Activated T-helper 1 cell treated with anti-CD3 and anti-CD28 coated beads, Interleukin-12 subunit alpha, Interleukin-12 subunit beta, Interleukin-2, Interleukin-4 antibody, amounts not matched to agents 30 ng/mL and 10 ng/mL and 1 ng/mL, durations not matched to agents 14 hours and 24 hours and 36 hours (primary cell): ENCODE results near the gene SIL1. TPM values are rescaled to one million over a fixed set of nuclear protein-coding genes. Genes with fewer than 3 reads are reported as not detected.
"Not testable (repeated sequence)": the region's sequence is repeated elsewhere in the genome, so short reads cannot be mapped to it uniquely, and the experiment has no call there.

Experiments
- DNase-seq: peaks from one replicate; pipeline ENCODE4 v3.0.0; 2021; ENCODE audit warnings: low spot score
- H3K27ac Mint-ChIP-seq: one replicate; pipeline ENCODE4 v1.8.0; 2021; ENCODE audit warnings: mild to moderate bottlenecking, mixed read lengths
- H3K27me3 Mint-ChIP-seq: one replicate; pipeline ENCODE4 v1.8.0; 2022; ENCODE audit warnings: mild to moderate bottlenecking, moderate library complexity, mixed read lengths; ENCODE audit not compliant: insufficient read depth
- H3K36me3 Mint-ChIP-seq: one replicate; pipeline ENCODE4 v1.8.0; 2021; ENCODE audit warnings: low read depth, mixed read lengths
- H3K4me1 Mint-ChIP-seq: one replicate; pipeline ENCODE4 v1.8.0; 2021; ENCODE audit warnings: low read depth, mixed read lengths
- H3K4me3 Mint-ChIP-seq: one replicate; pipeline ENCODE4 v1.8.0; 2021; ENCODE audit warnings: mild to moderate bottlenecking, moderate library complexity, mixed read lengths
- H3K9me3 Mint-ChIP-seq: one replicate; pipeline ENCODE4 v1.8.0; 2021; ENCODE audit warnings: mixed read lengths
- intact Hi-C: fragments of 100-400 bp; cut with micrococcal nuclease; formaldehyde crosslinking; loops from one replicate; pipeline ENCODE4 v1.15.1; 2024
- total RNA-seq: library from RNA; stranded (reverse); gene quantifications from 2 replicates; pipeline ENCODE4 v1.2.3, GENCODE V29; 2022

The SIL1 gene
- total RNA-seq, 1 donor from 2014 or later = 28.6 TPM

GRCh38 chr5:139125991-139126390 lies 72.2 kb downstream of the SIL1 start:
- Mint-ChIP-seq H3K27ac (no peak overlapping the region), H3K4me1 (no peaks in the 10 kb centered on the region), H3K9me3 (no peaks in the 10 kb centered on the region)

GRCh38 chr5:139124774-139125520 lies 73.2 kb downstream of the SIL1 start:
- H3K36me3 Mint-ChIP-seq = peaks cover 2% of the 10 kb centered on the region
- no peak overlapping the region for H3K27ac Mint-ChIP-seq
- no peaks in the 10 kb centered on the region for H3K27me3 Mint-ChIP-seq
- no peaks in the 10 kb centered on the region for H3K9me3 Mint-ChIP-seq
- H3K4me1 Mint-ChIP-seq = no peaks in the 10 kb centered on the region
- DNase-seq = no peak
- intact Hi-C loops = no loop called here
- H3K4me3 Mint-ChIP-seq = no peak overlapping the region

More at GRCh38 chr5:139125991-139126390, 72.2 kb downstream of the SIL1 start:
- intact Hi-C loops = no loop called here
- Mint-ChIP-seq H3K36me3 (peaks cover 1% of the 10 kb centered on the region), H3K4me3 (no peak overlapping the region), H3K27me3 (no peaks in the 10 kb centered on the region)
- no peak for DNase-seq

GRCh38 chr5:139121120-139121519 lies 77.0 kb downstream of the SIL1 start:
- H3K36me3 Mint-ChIP-seq = peaks cover 6% of the 10 kb centered on the region
- H3K4me1 Mint-ChIP-seq = no peaks in the 10 kb centered on the region
- no peak overlapping the region for H3K4me3 Mint-ChIP-seq
- intact Hi-C loops = no loop called here
- no peak overlapping the region for H3K27ac Mint-ChIP-seq
- DNase-seq = no peak
- H3K27me3 Mint-ChIP-seq = no peaks in the 10 kb centered on the region
- no peaks in the 10 kb centered on the region for H3K9me3 Mint-ChIP-seq

- DNase-seq = no peak
- H3K36me3 Mint-ChIP-seq = peaks cover 6% of the 10 kb centered on the region
- H3K27me3 Mint-ChIP-seq = no peaks in the 10 kb centered on the region
- H3K4me1 Mint-ChIP-seq = no peaks in the 10 kb centered on the region
- H3K9me3 Mint-ChIP-seq = no peaks in the 10 kb centered on the region
- no peak overlapping the region for H3K4me3 Mint-ChIP-seq
- intact Hi-C loops = no loop called here
- H3K27ac Mint-ChIP-seq = no peak overlapping the region
Observed at GRCh38 chr5:139120521-139120920, 77.6 kb downstream of the SIL1 start.

DNA sequence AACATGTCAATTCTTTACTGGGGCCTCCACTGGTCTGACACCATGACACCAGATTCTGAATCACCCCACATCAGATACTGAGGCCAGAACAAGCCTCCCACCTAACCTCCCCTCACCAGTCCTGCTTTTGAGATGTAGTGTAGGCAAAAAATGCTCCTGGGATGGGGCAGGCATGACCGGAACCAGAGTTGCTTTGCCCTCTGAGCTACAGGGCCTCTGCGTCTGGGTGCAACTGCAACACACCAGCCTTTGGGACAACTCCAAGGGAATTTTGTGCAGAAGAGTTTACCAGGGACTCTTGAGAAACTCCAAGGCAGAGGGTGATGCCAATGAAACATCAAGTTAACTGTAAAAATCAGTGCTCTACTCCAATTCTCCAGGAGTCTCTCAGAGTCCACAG lies 79.4 kb downstream of the SIL1 start:
- no peak for DNase-seq
- H3K4me3 Mint-ChIP-seq = no peak overlapping the region
- H3K9me3 Mint-ChIP-seq = no peaks in the 10 kb centered on the region
- H3K27me3 Mint-ChIP-seq = no peaks in the 10 kb centered on the region
- no peaks in the 10 kb centered on the region for H3K4me1 Mint-ChIP-seq
- intact Hi-C loops = no loop called here
- peaks cover 6% of the 10 kb centered on the region for H3K36me3 Mint-ChIP-seq
- H3K27ac Mint-ChIP-seq = no peak overlapping the region

GRCh38 chr5:139117342-139117884 lies 80.8 kb downstream of the SIL1 start:
- Mint-ChIP-seq H3K27ac (no peak overlapping the region), H3K4me1 (no peaks in the 10 kb centered on the region), H3K27me3 (no peaks in the 10 kb centered on the region), H3K9me3 (no peaks in the 10 kb centered on the region), H3K4me3 (no peak overlapping the region), H3K36me3 (peaks cover 8% of the 10 kb centered on the region)
- no peak for DNase-seq
- intact Hi-C loops = no loop called here

GRCh38 chr5:139116100-139116655 lies 82.0 kb downstream of the SIL1 start:
- intact Hi-C loops = no loop called here
- no peaks in the 10 kb centered on the region for H3K4me1 Mint-ChIP-seq
- peaks cover 8% of the 10 kb centered on the region for H3K36me3 Mint-ChIP-seq
- H3K27ac Mint-ChIP-seq = no peak overlapping the region
- H3K4me3 Mint-ChIP-seq = no peak overlapping the region
- H3K27me3 Mint-ChIP-seq = no peaks in the 10 kb centered on the region
- no peaks in the 10 kb centered on the region for H3K9me3 Mint-ChIP-seq
- DNase-seq = no peak

DNA sequence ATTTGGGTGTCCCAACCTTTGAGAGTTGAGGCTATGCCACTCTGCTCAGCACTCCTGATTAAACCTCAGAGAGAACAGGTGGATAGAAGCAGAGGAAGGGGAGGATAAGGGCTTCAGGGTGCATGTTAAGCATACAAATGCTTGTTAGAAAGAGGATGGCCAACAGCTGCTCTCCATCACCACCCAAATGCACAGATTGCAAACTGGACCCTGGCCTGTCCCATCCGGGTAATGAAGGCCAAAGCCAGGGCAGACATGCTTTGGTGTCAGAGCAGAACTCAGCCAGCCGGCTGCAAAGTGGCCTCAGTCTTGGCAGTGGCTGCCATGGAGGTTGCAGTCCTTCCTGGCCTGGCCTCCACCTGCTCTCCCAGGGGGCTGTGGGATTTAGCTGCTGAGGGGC lies 84.3 kb downstream of the SIL1 start:
- Mint-ChIP-seq H3K4me3 (no peak overlapping the region), H3K27ac (no peak overlapping the region), H3K36me3 (peaks cover 7% of the 10 kb centered on the region), H3K27me3 (peaks cover 3% of the 10 kb centered on the region), H3K4me1 (no peaks in the 10 kb centered on the region), H3K9me3 (no peaks in the 10 kb centered on the region)
- DNase-seq = no peak
- intact Hi-C loops = no loop called here

GRCh38 chr5:139112362-139112761 lies 85.8 kb downstream of the SIL1 start:
- H3K36me3 Mint-ChIP-seq, H3K27me3 Mint-ChIP-seq, H3K4me3 Mint-ChIP-seq, H3K4me1 Mint-ChIP-seq, DNase-seq, H3K9me3 Mint-ChIP-seq, intact Hi-C loops, H3K27ac Mint-ChIP-seq: not testable (repeated sequence)

DNA sequence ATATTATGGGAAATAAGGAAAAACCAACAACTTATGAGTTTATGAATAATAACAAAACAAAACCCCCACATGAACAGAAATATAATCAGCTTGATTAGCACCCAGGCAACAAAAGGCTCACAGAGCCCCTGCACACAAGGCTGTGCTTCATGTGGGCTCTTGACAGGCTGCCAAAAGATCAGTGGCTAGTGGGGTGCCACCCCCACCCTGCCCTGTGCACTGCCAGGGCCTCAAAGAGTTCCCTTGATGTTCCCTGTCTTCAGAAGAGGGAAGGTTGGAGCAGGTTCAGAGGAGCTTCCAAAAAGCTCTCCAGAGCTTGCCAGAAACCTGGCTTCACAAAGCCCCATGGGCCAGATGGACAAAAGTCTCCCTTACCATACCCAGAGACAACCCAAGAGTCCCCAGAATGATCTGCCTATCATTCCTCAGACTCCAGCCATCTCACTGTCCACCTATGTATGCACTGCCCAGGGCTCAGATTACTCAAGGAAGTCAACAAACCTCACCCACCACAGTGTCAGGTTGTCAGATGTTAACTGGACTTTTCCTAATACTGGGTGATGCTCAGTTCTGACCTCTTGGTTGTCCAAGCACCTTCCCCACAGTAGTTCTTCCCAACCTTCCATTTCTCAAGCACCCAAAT lies 87.5 kb downstream of the SIL1 start:
- no peaks in the 10 kb centered on the region for H3K9me3 Mint-ChIP-seq
- H3K36me3 Mint-ChIP-seq = peaks cover 2% of the 10 kb centered on the region
- H3K27ac Mint-ChIP-seq = no peak overlapping the region
- H3K4me3 Mint-ChIP-seq = no peak overlapping the region
- intact Hi-C loops = no loop called here
- no peaks in the 10 kb centered on the region for H3K4me1 Mint-ChIP-seq
- peaks cover 4% of the 10 kb centered on the region for H3K27me3 Mint-ChIP-seq
- no peak for DNase-seq

DNA sequence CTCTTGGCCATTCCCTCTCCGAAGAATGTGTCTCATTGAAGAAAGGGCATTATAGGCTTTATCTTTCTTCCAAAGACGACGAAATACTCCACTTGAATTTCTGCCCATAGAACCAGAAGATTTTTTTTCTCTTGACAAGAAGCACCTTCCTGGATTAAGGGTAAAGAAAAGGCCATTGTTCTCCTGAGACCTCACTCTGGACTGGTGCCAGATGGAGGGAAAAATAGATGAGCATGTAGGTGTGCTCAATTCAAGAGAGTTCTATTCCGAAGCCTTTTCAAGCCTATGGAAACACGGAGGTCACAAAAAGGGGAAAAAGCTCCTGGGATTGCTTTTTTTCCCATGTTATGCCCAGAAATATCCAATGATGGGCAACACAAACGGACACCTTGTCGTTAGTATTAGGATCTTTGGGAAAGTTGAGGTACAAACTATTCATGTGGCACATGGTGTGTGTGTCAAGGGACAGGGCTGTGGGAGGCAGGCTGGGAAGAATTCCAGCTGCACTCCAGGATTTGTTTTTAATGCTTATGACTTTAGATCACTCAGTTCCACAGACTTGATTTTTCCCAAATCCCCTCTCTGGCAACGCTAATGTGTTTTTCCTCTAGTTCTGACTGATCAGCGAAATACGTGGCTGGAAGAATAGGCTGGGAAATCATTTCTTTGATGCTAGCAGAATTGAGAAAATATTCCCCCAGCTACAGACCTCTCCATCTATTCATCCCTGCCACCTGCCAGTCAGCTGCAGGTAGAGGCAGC lies 89.9 kb downstream of the SIL1 start:
- H3K27me3 Mint-ChIP-seq = peaks cover 4% of the 10 kb centered on the region
- peaks cover under 1% of the 10 kb centered on the region for H3K36me3 Mint-ChIP-seq
- H3K27ac Mint-ChIP-seq = no peak overlapping the region
- no peak for DNase-seq
- no peak overlapping the region for H3K4me3 Mint-ChIP-seq
- H3K4me1 Mint-ChIP-seq = no peaks in the 10 kb centered on the region
- intact Hi-C loops = no loop called here
- H3K9me3 Mint-ChIP-seq = no peaks in the 10 kb centered on the region

GRCh38 chr5:139105621-139106071 lies 92.5 kb downstream of the SIL1 start:
- Mint-ChIP-seq H3K9me3 (no peaks in the 10 kb centered on the region), H3K36me3 (no peaks in the 10 kb centered on the region)

More at GRCh38 chr5:139105621-139106071, 92.5 kb downstream of the SIL1 start:
- Mint-ChIP-seq H3K27ac (no peak overlapping the region), H3K4me1 (no peaks in the 10 kb centered on the region), H3K4me3 (no peak overlapping the region), H3K27me3 (peaks cover 4% of the 10 kb centered on the region)
- intact Hi-C loops = no loop called here
- no peak for DNase-seq
